SU-DHL-6 (cell line): ENCODE data around the gene BRINP2.

Experiments
- H2AFZ ChIP-seq: fragments of 200-600 bp; sonication (generic); 2 replicates; pipeline ENCODE4 v1.6.1; 2014; ENCODE audit warnings: low read depth, mild to moderate bottlenecking, moderate library complexity, mixed read lengths, antibody characterized with exemption, low read length; ENCODE audit not compliant: severe bottlenecking
- H3F3A ChIP-seq: fragments of 200-600 bp; shearing (Covaris generic); 2 replicates; pipeline ENCODE4 v1.6.0; 2016; ENCODE audit warnings: antibody characterized with exemption, mild to moderate bottlenecking; ENCODE audit not compliant: insufficient read depth
- H3K27ac ChIP-seq: fragments of 200-600 bp; sonication (generic); 2 replicates; pipeline ENCODE4 v1.5.1; 2016; ENCODE audit warnings: low read depth, mild to moderate bottlenecking, low read length, moderate library complexity, mixed read lengths
- H3K27me3 ChIP-seq: fragments of 200-600 bp; sonication (generic), shearing (Covaris generic); 2 replicates; pipeline ENCODE4 v1.6.0; 2014; ENCODE audit warnings: mild to moderate bottlenecking, low read length
- H3K36me3 ChIP-seq: fragments of 200-600 bp; sonication (generic); 2 replicates; pipeline ENCODE4 v1.6.1; 2014; ENCODE audit warnings: mild to moderate bottlenecking, low read length, mixed read lengths
- H3K4me2 ChIP-seq: fragments of 300-600, 200-600 bp; shearing (Covaris generic), sonication (generic); 2 replicates; pipeline ENCODE4 v1.6.0; 2014; ENCODE audit warnings: low read length, low read depth, mild to moderate bottlenecking; ENCODE audit not compliant: poor library complexity, severe bottlenecking
- H3K4me3 ChIP-seq: fragments of 200-600 bp; sonication (generic); 2 replicates; pipeline ENCODE4 v1.5.1; 2014; ENCODE audit warnings: antibody characterized with exemption, low read length, mild to moderate bottlenecking, mixed read lengths; ENCODE audit not compliant: insufficient read depth, poor library complexity, severe bottlenecking
- H3K79me2 ChIP-seq: fragments of 200-600 bp; sonication (generic); 2 replicates; pipeline ENCODE4 v1.6.1; 2014; ENCODE audit warnings: mild to moderate bottlenecking, low read length, moderate library complexity; ENCODE audit not compliant: insufficient read depth
- H3K9ac ChIP-seq: fragments of 200-600 bp; sonication (generic); 2 replicates; pipeline ENCODE4 v1.7.0; 2014; ENCODE audit warnings: mild to moderate bottlenecking, low read length
- H3K9me2 ChIP-seq: fragments of 200-600 bp; sonication (generic); replicated peaks from 2 replicates; pipeline ENCODE4 v1.6.1; 2014; ENCODE audit warnings: low read length; ENCODE audit not compliant: insufficient read depth
- H3K9me3 ChIP-seq: fragments of 200-600 bp; sonication (generic); 2 replicates; pipeline ENCODE4 v1.6.1; 2014; ENCODE audit warnings: low read length, mixed read lengths; ENCODE audit not compliant: insufficient read depth
- H4K20me1 ChIP-seq: fragments of 200-600 bp; sonication (generic); 2 replicates; pipeline ENCODE4 v1.6.1; 2014; ENCODE audit warnings: low read depth, mild to moderate bottlenecking, antibody characterized with exemption, low read length, moderate library complexity, mixed read lengths
- EZH2phosphoT487 ChIP-seq: fragments of 200-600 bp; sonication (generic), shearing (Covaris generic); conservative IDR thresholded peaks from 2 replicates; pipeline ENCODE4 v1.6.1; 2018; ENCODE audit warnings: mild to moderate bottlenecking, antibody characterized with exemption, low read length, moderate library complexity, mixed read lengths
- TF ChIP-seq, protein P1 (sequence below): fragments of 200-600 bp; sonication (generic); IDR thresholded peaks from one replicate; pipeline ENCODE4 v1.5.1; 2017; ENCODE audit warnings: antibody characterized with exemption, mild to moderate bottlenecking, low read length, moderate library complexity; ENCODE audit not compliant: insufficient read depth, poor library complexity, severe bottlenecking

The BRINP2 gene

DNA sequence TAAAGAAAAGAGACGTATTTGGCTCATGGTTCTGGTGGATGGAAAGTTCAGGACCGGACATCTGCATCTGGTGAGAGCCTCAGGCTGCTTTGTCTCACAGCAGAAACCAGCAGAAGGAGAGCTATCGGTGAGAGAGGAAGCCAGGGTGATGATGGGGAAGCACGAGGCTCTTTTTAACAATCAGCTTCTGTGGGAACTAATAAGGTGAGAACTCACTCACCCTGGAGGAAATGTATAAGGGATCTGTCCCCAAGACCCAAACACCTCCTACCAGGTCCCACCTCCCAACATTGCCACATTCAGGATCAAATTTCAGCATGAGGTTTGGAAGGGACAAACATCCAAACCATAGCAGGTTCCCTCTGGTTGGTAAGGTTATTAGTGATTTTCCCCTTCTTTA is 39.0 kb upstream of the BRINP2 start:
- TF ChIP-seq, protein P1, sequence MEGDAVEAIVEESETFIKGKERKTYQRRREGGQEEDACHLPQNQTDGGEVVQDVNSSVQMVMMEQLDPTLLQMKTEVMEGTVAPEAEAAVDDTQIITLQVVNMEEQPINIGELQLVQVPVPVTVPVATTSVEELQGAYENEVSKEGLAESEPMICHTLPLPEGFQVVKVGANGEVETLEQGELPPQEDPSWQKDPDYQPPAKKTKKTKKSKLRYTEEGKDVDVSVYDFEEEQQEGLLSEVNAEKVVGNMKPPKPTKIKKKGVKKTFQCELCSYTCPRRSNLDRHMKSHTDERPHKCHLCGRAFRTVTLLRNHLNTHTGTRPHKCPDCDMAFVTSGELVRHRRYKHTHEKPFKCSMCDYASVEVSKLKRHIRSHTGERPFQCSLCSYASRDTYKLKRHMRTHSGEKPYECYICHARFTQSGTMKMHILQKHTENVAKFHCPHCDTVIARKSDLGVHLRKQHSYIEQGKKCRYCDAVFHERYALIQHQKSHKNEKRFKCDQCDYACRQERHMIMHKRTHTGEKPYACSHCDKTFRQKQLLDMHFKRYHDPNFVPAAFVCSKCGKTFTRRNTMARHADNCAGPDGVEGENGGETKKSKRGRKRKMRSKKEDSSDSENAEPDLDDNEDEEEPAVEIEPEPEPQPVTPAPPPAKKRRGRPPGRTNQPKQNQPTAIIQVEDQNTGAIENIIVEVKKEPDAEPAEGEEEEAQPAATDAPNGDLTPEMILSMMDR: no peak
- no peak for TF ChIP-seq EZH2phosphoT487
- H3K36me3 ChIP-seq: no peaks in the 10 kb centered on the region
- H3K27ac ChIP-seq: no peak overlapping the region
- H2AFZ ChIP-seq: no peak overlapping the region
- no peak overlapping the region for H3K4me3 ChIP-seq
- H3K9me3 ChIP-seq: no peaks in the 10 kb centered on the region
- H4K20me1 ChIP-seq: no peaks in the 10 kb centered on the region
- H3K9me2 ChIP-seq: no peaks in the 10 kb centered on the region
- no peak overlapping the region for H3K4me2 ChIP-seq
- H3F3A ChIP-seq: no peaks in the 10 kb centered on the region
- no peak overlapping the region for H3K9ac ChIP-seq
- H3K27me3 ChIP-seq: no peaks in the 10 kb centered on the region
- no peaks in the 10 kb centered on the region for H3K79me2 ChIP-seq

GRCh38 chr1:177132141-177132540 is 38.6 kb upstream of the BRINP2 start:
- TF ChIP-seq, protein P1: no peak
- TF ChIP-seq EZH2phosphoT487: no peak
- no peaks in the 10 kb centered on the region for H3K9me3 ChIP-seq
- no peaks in the 10 kb centered on the region for H3K79me2 ChIP-seq
- no peaks in the 10 kb centered on the region for H4K20me1 ChIP-seq
- H3K4me2 ChIP-seq: no peak overlapping the region
- H3K9me2 ChIP-seq: no peaks in the 10 kb centered on the region
- no peaks in the 10 kb centered on the region for H3F3A ChIP-seq
- no peak overlapping the region for H2AFZ ChIP-seq
- no peaks in the 10 kb centered on the region for H3K27me3 ChIP-seq
- H3K9ac ChIP-seq: no peak overlapping the region
- no peaks in the 10 kb centered on the region for H3K36me3 ChIP-seq
- no peak overlapping the region for H3K4me3 ChIP-seq
- H3K27ac ChIP-seq: no peak overlapping the region

DNA sequence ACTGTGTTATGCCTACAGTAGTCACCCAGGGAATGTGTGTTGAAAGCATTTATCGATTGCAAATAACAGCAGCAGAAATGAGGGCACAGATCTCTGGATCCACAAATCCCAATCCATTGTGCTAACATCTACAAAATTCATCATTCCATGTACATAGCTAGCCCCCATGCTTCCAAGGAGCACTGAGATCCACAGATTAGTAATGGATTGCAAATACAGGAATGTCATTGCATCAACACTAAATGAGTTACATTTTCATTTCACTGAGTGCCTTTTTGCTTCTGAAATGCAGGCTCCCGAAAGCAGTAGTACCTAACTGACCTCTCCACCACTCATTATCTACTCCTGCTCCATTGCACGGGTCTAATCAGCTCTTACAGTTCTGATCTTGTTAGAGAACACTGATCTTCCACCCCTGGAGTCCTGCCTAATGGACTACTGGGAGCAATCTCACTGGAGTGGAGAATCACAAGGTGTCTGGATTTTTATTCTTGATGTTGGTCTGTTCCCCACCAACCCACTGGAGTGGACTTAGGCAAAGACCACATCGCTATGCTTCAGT is 36.7 kb upstream of the BRINP2 start:
- Histone ChIP-seq H3K4me2 (no peak overlapping the region), H3K9ac (no peak overlapping the region)

More for the DNA sequence above, 36.7 kb upstream of the BRINP2 start:
- no peak overlapping the region for H2AFZ ChIP-seq
- H4K20me1 ChIP-seq: no peaks in the 10 kb centered on the region
- no peaks in the 10 kb centered on the region for H3K79me2 ChIP-seq
- no peak overlapping the region for H3K27ac ChIP-seq
- H3K9me2 ChIP-seq: no peaks in the 10 kb centered on the region
- H3K36me3 ChIP-seq: no peaks in the 10 kb centered on the region
- no peak overlapping the region for H3K4me3 ChIP-seq
- no peaks in the 10 kb centered on the region for H3K27me3 ChIP-seq
- H3K9me3 ChIP-seq: no peaks in the 10 kb centered on the region
- no peak for TF ChIP-seq EZH2phosphoT487
- TF ChIP-seq, protein P1: no peak
- H3F3A ChIP-seq: no peaks in the 10 kb centered on the region
